ENCODE measurements around the gene ZNF827.

GRCh38 chr4:145782756-145783155 lies 155.9 kb downstream of the ZNF827 start:
- TF ChIP-seq CTCF (conservative IDR thresholded peaks at IDR 0.05): no peak
- no peak for TF ChIP-seq EZH2 (IDR thresholded peaks at IDR 0.05; ENCODE audit: low read depth)
